SW480 (cell line): Measurements from ENCODE around the gene DLGAP4.
"Not testable (repeated sequence)": the region's sequence is repeated elsewhere in the genome, so short reads cannot be mapped to it uniquely, and the experiment has no call there.

Source experiments
- DNase-seq: peaks from one replicate; pipeline ENCODE4 v3.0.0-alpha.2; 2016; ENCODE audit warnings: low spot score

DLGAP4 gene

DNA sequence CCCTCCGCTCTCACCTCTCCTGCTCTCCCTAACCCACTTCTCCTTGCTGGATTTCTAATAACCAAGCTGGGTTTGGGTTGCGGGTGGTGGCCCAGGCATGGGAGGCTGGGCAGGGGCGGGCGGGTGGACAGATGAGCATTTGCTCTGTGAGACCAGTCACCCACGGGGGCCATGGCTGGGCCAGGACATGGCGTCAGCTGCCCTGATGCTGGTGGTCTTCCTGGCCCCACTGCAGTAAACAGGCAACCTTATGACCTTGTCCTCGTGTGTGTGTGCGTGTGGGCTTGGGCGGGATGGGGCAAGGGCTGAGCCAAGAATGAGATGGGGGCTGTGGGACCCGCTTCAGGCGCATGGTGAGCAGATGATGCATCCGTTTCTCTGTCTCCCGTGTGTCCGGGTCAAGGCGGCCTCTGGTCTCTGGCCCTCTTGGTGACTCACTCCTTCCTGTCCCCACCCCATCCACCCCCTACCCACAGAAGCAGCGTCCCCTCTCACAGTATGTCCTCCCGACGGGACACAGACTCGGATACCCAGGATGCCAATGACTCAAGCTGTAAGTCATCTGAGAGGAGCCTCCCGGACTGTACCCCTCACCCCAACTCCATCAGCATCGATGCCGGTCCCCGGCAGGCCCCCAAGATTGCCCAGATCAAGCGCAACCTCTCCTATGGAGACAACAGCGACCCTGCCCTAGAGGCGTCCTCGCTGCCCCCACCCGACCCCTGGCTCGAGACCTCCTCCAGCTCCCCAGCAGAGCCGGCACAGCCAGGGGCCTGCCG, 193.8 kb downstream of the DLGAP4 start:
- DNase-seq: no peak

DNA sequence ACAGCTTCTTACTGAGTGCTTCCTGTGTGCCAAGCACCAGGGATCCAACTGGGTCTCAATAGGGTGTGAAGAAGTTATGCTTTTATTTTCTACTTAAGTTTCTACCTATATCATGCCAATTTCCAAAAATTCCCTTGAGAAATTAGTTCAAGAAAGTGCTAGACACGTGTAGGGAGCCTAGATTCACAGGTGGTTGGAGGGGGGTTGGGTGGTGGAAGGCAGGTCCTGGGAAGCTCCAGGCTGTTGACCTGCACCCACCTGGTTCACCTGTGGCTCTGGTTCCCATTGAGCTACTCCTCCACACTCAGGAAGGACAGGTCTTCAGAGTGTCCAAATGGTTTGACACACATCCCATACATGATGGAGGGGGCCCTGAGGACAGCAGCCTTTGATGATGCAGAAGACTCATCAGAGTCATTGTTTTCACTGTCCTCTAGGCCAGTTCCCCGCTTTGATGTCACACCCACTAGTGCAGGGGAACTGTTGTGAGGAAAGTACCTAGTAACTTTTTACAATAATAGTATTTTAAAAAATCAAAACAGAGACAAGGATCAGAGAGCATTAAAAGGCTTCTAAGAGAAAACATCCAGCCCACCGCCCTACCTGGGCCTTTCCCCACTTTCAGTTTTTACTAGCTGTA, 195.3 kb downstream of the DLGAP4 start:
- DNase-seq: no peak

GRCh38 chr20:36504295-36504694, 198.2 kb downstream of the DLGAP4 start:
- DNase-seq: no peak

- DNase-seq: peak; percentile 46
Measured at GRCh38 chr20:36506253-36506652, 200.1 kb downstream of the DLGAP4 start.

- DNase-seq: no peak
Measured at GRCh38 chr20:36507746-36508145, 201.6 kb downstream of the DLGAP4 start.

- DNase-seq: no peak
Measured at GRCh38 chr20:36519012-36519719, 213.0 kb downstream of the DLGAP4 start.

DNA sequence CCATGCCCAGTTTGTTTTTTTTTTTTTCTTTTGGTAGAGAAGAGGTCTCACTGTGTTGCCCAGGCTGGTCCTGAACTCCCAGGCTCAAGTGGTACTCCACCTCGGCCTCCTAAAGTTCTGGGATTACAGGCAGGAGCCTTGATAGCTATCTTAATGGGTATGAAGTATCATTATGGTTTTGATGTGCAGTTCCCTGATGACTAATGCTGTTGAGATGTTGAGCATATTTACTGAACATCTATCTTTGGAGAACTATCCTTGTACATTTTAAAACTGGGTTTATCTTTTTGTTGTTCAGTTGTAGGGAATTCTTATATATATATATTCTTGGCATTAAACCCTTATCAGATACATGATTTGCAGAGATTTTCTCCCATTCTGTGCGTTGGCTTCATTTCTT, 213.8 kb downstream of the DLGAP4 start:
- DNase-seq: no peak

- DNase-seq: no peak
Measured at GRCh38 chr20:36521526-36521925, 215.4 kb downstream of the DLGAP4 start.

DNA sequence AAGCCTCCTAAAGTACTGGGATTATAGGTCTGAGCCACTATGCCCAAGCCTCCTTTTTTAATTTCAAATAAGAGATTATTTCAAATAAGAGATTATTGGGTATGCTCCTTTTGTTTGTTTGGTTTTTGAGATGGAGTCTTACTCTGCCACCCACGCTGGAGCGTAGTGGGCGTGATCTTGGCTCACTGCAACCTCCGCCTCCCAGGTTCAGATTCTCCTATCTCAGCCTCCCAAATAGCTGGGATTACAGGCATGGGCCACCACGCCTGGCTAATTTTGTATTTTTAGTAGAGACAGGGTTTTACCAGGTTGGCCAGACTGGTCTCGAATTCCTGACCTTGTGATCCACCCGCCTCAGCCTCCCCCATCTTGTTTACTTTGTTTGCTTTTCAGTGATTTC, 216.3 kb downstream of the DLGAP4 start:
- not testable (repeated sequence) for DNase-seq

- no peak for DNase-seq
Measured at GRCh38 chr20:36523341-36523740, 217.2 kb downstream of the DLGAP4 start.

GRCh38 chr20:36525620-36526365, 219.7 kb downstream of the DLGAP4 start:
- DNase-seq: no peak

GRCh38 chr20:36526521-36527011, 220.4 kb downstream of the DLGAP4 start:
- no peak for DNase-seq

DNA sequence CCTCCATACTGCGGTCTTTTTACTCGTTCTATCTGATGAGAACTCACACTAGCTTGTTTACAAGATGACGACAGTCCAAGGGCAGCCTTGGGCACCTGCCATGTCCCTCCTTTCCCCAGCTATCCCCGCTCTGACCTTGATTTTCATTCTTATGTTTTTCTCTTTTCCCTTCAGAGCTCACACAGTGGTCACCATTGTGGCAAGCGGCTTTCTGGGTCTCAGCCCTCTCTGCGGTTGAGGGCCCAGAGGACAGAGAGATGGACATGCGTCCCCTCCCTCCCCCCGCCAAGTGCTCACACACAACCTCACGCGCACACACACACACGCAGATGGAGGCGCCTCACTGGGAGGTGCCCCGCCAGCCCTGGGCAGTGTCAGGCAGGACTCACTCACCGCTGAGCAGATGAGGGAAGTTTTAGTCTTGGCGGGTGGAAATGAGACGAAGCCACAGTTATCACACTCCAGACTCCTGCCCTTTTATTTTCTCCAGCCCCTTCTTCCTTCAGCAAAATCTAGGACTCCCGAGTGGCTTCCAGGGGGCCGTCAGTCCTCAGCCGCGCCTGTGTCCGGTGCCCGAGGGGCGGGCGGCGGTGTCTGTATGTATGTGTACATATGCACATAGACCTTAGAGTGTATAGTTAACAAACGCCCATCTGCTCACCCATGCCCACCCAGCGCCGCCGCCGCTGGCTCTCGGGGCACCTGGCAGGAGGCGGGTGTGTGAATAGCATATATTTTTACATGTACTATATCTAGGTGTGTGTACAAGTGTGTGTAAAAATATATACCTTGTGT, 221.4 kb downstream of the DLGAP4 start:
- DNase-seq: no peak

GRCh38 chr20:36528176-36528874, 222.2 kb downstream of the DLGAP4 start:
- no peak for DNase-seq

- DNase-seq: no peak
Measured at GRCh38 chr20:36528875-36529417, 222.8 kb downstream of the DLGAP4 start.

- DNase-seq: no peak
Measured at GRCh38 chr20:36532388-36532787, 226.2 kb downstream of the DLGAP4 start.

- no peak for DNase-seq
Measured at GRCh38 chr20:36532822-36533221, 226.7 kb downstream of the DLGAP4 start.

DNA sequence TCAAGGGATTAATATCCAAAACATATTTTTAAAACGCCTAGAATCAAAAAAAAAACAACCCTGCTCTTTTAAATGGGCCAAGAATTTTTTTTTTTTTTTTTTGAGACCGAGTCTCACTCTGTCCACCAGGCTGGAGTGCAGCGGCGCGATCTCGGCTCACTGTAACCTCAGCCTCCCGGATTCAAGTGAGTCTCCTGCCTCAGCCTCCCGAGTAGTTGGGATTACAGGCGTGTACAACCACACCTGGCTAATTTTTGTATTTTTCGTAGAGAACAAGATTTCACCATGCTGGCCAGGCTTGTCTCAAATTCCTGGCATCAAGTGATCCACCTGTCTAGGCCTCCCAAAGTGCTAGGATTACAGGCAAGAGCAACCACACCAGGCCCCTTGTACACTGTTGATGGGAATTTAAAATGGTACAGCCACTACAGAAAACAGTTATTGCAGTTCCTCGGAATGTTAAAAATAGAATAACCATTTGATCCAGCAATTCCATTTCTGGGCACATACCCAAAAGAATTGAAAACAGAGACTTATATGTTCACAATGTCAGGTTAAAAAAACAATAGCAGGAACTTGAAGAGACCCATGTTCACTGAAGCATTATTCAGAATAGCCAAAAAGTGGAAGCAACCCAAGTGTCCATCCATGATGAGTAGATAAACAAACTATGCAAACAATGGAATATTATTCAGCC, 232.0 kb downstream of the DLGAP4 start:
- DNase-seq: no peak

DNA sequence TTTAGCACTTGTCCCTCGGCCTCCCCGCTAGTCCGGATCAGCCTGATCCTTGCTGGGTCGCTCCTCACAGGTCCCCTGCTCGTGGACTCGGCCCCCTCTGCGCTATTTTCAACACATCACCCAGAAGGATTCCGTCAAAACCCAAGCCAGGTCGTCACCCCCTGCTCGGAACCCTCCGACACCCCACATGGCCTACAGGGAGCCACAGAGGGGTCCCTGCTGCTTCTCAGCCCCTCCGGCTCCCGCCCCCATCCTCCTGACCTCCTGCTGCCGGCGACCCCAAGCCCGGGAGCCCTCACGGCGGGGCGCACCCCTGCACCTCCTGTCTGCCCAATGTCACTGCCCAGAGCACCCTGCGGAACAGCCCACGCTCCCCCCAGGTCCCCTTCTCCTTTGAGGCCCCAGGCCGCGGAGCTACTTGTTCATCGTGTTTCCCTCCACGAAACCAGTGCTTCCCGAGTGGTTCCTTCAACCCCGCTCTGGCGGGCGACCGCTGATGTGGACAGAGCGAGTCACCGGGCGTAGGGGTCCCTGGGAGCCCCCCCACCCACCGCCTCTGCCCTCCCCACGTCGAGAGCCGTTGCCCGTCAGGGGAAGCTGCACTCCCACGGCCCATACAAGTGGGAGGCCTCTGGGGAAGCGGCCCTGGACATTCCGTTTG, 234.5 kb downstream of the DLGAP4 start:
- DNase-seq: no peak
